DMS79 treated with DMSO at 0.1 percent for 48 hours (cell line): ENCODE data around the gene UTS2R.
"Not testable (repeated sequence)": the region's sequence is repeated elsewhere in the genome, so short reads cannot be mapped to it uniquely, and the experiment has no call there.

Source experiments
- DNase-seq: peaks from one replicate; lab custom pipeline; 2025; lab: John Stamatoyannopoulos, UW

Gene UTS2R

DNA sequence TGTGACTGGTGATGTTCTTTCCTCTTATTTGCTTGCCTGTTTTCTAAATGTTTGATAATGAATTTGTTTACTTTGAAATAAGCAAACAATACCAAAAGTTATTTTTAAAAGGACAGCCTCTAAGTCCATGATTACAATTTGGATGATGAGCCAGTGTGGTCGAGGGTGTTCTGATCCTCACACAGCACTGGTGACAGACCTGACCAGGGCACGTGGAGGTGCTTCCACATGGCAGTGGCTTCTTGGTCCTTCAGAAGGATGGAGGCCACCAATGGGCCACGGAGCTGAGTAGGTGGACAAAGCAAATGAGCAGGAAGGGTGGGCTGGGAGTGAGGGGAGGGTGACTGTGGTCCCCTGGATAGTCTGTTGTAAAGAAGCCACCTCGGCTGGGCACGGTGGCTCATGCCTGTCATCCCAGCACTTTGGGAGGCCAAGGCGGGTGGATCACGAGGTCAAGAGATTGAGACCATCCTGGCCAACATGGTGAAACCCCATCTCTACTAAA is 16.7 kb upstream of the UTS2R start:
- DNase-seq: no peak

DNA sequence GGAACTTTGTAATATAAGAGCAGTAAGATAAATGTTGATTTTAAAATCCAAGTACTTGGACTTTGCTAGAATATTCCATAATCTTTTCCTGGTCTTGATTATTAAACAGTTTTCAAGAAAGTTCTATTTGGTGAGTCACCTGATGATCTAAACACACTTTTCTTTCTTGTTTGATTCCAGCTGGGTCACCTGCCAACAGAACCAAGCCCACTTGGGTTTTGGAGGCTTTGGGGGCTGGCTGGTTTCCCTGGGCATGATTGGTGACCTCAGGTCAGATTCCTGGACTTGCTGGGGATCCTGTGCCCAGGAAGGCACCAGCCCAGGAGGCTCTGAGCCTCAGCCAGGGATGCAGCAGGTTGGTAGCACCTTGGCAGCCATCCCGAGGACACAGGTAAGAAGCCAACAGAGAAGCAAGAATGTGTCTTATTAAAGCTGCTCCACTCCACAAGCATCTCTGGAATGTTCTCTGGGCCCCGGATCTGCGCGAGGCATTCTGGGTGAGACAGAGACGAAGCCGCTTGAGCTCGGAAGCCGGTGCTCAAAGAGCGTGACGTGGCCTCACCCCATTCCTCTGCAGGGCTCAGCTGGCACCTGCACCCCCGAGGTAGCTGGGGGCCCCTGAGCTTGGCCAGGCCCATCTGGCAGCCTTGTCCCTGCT is 15.7 kb upstream of the UTS2R start:
- no peak for DNase-seq

DNA sequence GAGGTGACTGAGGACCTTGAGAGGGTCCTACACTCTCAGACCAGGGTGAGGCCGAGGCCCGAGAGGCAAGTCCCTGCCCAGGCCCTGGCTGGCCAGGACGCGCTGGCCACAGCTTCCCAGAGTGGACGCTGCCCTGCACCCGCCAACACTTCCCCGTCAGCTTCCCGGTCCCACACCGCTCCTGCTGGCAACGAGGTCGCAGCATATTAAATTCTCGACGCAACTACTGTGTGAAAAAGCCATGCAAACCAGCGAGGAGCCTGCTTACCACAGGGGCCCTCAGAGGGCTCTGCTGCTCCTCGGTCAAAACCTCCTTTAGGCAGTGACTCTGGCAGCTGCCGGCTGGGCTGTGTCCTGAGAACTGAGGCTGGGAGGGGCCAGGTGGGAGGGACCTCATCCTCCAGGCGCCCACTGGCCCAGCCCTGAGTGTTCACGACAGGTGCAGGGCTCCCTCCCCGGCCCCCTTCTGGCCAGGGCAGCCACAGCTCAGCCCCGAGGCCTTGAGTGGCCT is 14.7 kb upstream of the UTS2R start:
- peak; percentile 38 for DNase-seq

DNA sequence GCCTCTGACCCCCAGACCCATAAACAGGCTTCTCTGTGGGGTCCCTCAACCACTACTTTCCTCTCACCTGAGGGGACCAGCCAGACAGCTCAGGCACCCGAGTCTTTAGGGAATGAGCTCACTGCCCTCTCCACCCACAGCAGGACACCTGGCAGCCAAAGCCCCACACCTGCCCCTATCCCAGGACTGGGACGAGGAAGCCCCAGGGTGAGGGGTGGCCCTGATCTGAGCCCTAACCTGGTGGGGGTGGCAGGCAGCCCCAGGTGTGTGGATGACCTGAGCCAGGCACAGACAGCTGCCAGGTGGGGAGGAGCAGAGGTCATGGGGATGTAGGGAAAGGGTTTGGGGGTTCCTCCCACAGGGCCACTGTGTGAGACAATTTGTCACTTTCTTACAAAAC is 14.2 kb upstream of the UTS2R start:
- DNase-seq: no peak

DNA sequence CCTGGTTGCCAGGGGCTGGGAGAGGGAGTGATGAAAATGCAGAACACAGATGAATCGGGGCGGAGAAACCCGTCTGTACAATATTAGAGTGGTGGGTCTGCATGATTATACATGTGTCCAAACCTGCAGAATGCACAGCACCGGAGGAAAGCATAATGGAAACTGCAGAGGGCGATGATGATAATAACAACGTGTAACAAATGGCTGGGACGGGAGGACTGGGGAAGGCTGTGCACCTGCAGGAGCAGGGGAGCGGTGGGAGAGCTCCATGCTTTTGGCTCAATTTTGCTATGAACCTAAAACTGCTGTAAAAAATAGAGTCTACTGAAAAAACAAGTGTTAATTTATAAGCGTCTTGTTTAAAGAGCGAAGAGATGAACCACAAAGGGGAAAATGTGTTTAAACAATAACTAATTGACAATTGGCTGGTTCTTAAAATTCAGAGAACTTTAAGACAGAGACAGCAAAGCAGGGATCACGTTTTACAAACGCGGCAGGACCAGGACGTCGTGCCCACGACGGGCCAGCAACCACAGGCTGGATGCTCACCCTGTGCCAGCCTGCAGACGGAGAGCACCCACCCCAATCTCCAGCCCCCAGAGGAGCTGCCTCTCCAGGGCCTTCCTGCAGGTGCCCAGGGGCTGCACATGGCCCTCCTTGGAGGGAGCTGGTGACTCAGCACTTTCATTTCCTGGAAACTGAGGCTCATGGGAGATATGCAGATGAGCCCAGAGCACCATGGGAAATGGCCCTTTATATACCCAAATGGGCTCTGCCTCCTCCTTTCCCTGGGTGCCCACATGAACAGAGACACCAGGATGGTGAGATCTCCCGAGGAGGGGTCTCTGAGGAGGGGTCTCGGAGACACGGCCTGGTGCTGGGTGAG is 12.9 kb upstream of the UTS2R start, which contains the start of gene TEX19:
TEX19 (plus strand) TSS at position 783 of the 886 bp plus-strand sequence. CDS start 2,904 bp downstream, outside the sequence.
- DNase-seq: no peak

DNA sequence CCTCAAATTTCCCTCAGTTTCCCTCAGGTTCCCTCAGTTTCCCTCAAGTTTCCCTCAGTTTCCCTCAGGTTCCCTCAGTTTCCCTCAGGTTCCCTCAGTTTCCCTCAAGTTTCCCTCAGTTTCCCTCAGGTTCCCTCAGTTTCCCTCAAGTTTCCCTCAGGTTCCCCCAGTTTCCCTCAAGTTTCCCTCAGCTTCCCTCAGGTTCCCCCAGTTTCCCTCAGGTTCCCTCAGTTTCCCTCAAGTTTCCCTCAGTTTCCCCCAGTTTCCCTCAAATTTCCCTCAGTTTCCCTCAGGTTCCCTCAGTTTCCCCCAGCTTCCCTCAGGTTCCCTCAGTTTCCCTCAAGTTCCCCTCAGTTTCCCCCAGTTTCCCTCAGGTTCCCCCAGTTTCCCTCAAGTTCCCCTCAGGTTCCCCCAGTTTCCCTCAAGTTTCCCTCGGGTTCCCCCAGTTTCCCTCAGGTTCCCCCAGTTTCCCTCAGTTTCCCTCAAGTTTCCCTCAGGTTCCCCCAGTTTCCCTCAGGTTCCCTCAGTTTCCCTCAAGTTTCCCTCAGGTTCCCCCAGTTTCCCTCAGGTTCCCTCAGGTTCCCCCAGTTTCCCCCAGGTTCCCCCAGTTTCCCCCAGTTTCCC is 12.0 kb upstream of the UTS2R start:
- not testable (repeated sequence) for DNase-seq

DNA sequence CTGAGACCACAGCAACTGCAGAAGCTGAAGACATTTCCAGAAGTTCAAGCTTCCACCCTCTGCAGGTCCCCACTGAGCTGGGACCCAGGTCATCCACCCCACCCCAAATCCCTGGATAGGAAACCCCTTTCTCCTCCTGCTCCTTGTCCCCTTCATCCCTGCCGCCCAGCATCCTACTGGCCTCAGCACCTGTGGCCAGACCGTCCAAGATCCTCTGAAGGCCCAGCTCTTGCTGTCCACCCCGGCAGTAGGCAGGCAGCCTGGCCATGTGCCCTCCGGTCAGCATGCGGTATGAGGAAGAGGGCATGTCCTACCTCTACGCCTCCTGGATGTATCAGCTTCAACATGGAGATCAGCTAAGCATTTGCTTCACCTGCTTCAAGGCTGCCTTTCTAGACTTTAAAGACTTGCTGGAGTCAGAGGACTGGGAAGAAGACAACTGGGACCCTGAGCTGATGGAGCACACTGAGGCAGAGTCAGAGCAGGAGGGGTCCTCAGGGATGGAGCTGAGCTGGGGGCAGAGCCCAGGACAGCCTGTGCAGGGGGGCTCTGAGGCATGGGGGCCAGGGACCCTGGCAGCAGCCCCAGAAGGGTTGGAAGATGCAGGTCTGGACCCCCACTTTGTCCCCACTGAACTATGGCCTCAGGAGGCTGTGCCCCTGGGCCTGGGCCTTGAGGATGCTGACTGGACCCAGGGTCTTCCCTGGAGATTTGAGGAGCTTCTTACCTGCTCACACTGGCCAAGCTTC is 9.5 kb upstream of the UTS2R start:
- no peak for DNase-seq

DNA sequence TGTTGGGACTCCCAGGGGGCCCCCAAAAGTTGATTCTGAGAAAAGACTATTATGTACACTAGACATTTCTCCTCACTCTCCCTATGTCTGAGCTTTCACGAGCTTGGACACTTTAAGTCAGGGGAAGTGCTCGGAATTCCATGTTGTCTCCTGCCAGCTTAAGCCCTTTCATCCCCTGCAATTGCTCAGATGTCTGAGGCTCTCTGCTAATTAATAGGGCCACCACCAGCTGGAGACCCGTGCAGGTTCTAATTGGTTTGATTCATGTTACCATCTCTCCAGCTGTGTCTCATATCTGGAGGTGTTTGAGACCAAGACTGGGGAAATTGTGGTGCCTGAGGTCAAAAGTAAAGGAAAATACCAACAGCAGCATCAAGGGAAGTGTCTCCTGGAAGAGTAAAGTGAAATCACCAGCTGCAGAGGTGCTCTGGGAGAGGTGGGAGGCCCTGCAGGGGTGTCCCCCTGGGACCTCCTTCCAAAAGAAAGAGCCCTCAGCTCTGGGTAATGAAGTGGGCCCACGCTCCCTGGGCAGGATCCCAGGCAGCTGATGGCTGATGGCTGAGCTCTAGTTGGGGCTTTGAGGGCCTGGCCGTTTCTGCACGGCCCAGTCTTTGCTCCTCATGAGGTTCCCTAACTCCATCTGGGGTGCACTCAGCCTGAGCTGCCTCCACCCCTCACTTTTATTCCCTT is 5.8 kb upstream of the UTS2R start:
- DNase-seq: no peak

DNA sequence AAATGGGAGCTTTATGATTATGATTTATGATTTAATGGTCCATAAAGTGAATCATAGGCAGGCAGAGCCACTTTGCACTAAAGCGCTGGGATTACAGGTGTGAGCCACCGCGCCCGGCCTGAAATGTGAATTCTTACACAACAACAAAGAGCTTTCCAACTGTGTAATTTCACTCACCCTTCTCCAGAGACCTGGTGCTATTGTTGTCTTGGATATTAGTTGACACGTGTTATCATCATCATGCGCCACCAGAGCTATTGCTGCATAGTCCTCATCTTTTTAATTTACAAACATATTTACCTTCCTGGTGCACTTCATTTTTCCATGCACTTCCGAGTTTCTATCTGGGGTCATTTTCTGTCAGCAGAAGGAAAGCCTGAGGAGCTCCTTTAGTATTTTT is 4.8 kb upstream of the UTS2R start:
- peak; percentile 40 for DNase-seq

DNA sequence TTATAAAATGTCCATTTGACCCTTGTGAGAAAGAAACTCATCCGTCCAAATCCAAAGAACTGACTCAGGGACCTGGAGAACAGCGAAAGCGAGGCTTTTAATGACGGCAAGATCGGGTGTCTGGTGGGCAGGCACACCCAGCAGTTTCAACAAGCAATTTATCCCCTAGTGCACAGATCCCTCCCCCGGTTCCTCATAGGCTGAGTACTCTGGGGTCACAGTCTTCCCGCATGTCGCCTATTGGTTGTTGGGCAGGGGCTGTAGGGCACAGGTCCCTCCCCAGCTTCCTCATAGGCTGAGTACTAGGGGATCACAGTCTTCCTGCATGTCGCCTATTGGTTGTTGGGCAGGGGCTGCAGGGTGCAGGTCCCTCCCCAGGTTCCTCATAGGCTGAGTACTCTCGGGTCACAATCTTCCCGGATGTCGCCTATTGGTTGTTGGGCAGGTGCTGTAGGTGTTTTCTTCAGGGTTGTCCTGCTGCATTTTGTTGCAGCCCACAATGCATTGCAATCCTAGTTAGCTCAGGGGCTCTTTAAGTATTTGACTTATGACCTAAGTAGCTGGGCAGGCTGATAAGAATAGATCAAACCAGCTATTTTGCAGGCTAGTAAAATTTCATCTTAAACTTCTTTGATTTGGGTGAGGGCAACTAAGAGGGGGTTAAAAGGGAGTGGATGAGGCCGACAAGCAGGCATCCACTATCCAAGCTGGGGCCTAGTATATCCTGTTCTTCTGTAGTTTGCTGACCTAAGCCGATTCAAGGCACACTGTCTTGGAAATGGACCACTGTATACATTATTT is 3.6 kb upstream of the UTS2R start:
- no peak for DNase-seq

DNA sequence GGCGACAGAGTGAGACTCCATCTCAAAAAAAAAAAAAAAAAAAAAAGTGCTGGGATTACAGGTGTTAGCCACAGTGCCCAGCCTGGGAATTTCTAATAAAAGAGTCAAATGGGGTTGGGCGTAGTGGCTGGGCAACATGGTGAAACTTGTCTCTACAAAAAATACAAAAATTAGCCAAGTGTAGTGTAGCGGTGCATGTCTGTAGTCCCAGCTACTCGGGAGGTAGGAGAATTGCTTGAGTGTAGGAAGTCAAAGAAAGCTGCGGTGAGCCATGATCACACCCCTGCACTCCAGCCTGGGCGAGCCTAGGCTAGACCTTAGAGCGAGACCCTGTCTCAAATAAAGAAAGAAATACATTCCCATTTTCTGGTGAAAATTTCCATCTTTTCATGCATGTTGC is 2.4 kb upstream of the UTS2R start:
- DNase-seq: no peak

DNA sequence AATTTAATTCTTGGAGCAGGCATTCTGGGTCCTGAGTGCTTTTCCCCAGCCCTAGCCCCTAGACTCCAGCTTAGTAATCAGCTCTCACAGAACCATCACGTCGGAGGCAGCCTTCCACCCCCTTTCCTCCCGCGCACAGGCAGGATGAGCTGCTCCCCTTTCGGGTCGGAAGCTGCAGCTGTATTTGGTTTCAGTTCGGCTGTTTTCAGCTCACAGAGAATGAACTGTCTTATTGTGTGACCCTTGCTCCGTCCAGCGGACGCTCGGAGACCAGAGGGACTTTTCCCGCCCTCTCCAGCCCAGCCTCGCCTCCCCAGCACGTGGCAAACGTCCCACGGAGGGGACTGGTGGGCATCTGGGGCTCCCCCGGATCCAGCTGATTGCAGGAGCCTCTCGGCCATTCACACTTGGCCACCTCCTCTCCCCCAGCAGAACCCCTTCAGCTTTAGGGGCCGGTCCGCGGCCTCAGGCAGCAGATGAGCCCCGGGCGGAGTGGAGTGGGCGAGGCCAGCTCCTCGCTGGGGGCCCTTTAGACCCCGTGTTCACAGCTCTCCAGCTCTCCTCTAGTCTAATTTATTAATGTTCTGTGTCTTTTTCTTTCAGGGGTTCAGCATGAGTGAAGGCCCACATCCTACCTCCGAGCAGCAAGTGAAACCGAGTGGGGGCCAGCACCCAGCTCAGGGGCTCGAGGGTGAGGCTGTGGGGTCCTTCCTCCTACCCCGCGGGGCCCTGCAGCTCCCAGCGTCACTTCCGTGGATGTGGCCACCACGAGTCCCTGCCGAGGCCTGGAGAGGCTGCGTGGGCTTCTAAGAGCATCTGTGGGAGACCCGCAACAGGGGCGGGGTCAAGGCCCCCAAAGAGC is 863 bp upstream of the UTS2R start:
- DNase-seq: no peak

DNA sequence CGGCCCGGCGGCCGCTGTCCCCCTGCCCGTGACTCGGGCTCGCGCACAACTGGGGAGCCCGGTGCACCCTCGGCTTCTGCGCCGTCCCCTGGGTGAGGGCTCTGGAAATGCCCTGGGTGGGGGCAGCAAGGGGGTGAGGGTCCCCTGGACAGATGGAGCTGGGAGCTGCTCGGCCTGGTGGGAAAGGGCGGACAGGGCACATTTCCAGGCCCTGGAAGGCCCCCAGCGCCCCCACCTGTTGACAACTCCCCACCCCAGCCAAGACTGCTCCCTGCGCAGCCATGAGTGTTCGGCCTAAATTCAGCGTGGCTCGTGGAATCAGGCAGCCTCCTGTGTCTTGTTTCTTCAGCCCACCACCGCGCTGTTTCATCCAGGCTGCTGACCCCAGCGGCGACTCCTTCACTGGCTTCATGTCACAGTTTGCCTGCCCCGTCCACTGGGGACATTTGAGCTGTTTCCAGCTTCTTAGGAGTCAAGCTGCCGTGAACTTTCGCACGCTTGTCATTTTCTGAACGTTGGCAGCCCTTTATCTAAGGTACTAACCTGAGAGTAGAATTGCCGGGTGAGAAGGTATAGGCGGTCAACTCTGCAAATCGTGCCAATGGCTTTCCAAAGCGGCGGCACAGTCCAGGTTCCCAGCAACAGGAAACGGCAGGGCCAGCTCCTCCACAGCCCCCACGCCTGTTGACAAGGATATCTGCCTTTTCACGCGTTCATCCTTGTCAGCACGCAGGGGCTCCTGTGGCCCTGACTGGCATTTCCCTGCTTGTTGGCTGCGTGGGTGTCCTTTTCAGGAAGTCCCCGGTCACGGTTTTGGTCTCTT is 895 bp downstream of the UTS2R start:
- peak; percentile 13 for DNase-seq

DNA sequence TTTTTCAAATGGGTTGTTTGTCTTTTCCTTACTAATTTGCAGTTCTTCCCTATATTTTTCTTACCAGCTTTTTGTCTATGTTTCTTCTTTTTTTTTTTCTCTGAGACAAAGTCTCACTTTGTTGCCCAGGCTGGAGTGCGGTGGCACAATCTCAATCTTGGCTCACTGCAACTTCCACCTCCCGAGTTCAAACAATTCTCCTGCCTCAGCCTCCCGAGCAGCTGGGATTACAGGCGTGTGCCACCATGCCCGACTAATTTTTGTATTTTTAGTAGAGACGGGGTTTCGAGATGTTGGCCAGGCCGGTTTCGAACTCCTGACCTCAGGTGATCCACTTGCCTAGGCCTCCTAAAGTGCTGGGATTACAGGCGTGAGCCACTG is 1.5 kb downstream of the UTS2R start:
- DNase-seq: not testable (repeated sequence)

DNA sequence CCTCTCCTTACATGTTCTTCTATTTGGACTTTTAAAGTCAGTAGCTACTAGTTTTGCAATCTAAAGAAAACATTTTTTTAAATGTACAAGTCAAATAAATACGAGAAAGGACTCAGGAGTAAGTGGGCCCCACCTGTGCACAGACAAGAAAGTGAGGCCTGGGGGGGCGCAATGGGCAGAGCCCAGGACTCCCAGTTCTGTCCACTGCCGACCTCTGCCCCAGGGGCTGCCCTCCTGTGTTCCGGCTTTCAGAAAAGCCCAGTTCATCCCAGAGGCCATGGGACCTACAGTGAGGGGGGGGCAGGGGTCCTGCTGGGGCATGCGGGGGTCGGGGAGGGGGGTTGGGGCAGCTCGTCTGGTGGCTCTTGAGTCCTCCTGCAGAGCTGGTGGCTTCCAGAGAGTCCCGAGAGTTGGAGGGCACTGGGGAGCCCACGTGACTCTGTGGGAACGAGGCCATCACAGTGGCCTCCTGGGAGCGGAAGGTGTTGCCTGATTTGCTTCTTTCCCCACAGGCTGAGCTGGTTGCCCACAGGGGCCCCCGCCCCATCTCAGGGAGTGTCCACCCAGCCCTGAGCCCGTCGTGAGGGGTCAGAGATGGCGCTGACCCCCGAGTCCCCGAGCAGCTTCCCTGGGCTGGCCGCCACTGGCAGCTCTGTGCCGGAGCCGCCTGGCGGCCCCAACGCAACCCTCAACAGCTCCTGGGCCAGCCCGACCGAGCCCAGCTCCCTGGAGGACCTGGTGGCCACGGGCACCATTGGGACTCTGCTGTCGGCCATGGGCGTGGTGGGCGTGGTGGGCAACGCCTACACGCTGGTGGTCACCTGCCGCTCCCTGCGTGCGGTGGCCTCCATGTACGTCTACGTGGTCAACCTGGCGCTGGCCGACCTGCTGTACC is 2.4 kb downstream of the UTS2R start:
- DNase-seq: no peak

DNA sequence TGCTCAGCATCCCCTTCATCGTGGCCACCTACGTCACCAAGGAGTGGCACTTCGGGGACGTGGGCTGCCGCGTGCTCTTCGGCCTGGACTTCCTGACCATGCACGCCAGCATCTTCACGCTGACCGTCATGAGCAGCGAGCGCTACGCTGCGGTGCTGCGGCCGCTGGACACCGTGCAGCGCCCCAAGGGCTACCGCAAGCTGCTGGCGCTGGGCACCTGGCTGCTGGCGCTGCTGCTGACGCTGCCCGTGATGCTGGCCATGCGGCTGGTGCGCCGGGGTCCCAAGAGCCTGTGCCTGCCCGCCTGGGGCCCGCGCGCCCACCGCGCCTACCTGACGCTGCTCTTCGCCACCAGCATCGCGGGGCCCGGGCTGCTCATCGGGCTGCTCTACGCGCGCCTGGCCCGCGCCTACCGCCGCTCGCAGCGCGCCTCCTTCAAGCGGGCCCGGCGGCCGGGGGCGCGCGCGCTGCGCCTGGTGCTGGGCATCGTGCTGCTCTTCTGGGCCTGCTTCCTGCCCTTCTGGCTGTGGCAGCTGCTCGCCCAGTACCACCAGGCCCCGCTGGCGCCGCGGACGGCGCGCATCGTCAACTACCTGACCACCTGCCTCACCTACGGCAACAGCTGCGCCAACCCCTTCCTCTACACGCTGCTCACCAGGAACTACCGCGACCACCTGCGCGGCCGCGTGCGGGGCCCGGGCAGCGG is 3.2 kb downstream of the UTS2R start:
- DNase-seq: no peak
